Measurements from ENCODE around the gene OGFOD3. TPM values are rescaled to one million over a fixed set of nuclear protein-coding genes. Genes with fewer than 3 reads are reported as not detected.

OGFOD3 gene
- total and polyA plus RNA-seq, 2 experiments from 2014 or later = 9.6 to 24.6 TPM

DNA sequence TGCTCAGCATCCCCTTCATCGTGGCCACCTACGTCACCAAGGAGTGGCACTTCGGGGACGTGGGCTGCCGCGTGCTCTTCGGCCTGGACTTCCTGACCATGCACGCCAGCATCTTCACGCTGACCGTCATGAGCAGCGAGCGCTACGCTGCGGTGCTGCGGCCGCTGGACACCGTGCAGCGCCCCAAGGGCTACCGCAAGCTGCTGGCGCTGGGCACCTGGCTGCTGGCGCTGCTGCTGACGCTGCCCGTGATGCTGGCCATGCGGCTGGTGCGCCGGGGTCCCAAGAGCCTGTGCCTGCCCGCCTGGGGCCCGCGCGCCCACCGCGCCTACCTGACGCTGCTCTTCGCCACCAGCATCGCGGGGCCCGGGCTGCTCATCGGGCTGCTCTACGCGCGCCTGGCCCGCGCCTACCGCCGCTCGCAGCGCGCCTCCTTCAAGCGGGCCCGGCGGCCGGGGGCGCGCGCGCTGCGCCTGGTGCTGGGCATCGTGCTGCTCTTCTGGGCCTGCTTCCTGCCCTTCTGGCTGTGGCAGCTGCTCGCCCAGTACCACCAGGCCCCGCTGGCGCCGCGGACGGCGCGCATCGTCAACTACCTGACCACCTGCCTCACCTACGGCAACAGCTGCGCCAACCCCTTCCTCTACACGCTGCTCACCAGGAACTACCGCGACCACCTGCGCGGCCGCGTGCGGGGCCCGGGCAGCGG lies 43.6 kb downstream of the OGFOD3 start:
- H3K27me3 Mint-ChIP-seq (ENCODE audit: insufficient read depth, low read depth, poor library complexity) = peaks cover 43% of the 10 kb centered on the region
- ATAC-seq = peak; percentile 73

More for the DNA sequence above, 43.6 kb downstream of the OGFOD3 start:
- Mint-ChIP-seq H3K36me3 (ENCODE audit: low read depth) (no peaks in the 10 kb centered on the region), H3K27ac (no peak overlapping the region), H3K9me3 (peaks cover 2% of the 10 kb centered on the region; the same call in 1 of the 3 replicates), H3K4me3 (no peak overlapping the region), H3K4me1 (no peaks in the 10 kb centered on the region; the same call in 2 of the 3 replicates)
- H3K36me3 ChIP-seq (ENCODE audit: insufficient read depth) = no peaks in the 10 kb centered on the region
- DNase-seq (ENCODE audit: low spot score) = peak; percentile 77
- H3K4me2 ChIP-seq = peak overlapping the region; percentile 32; the same call in 1 of the 2 replicates
- no peaks in the 10 kb centered on the region; the same call in 1 of the 2 replicates for H3K4me1 ChIP-seq (ENCODE audit: insufficient read depth)
- no peaks in the 10 kb centered on the region for H3F3A ChIP-seq (replicated peaks; ENCODE audit: low read depth)
- TF ChIP-seq ZNF331 (CRISPR knock-in tag; IDR thresholded peaks at IDR 0.05; ENCODE audit: low read depth) (no peak), STAT1 (IDR thresholded peaks at IDR 0.05; ENCODE audit: unreplicated experiment) (no peak), POLR2AphosphoS5 (IDR thresholded peaks at IDR 0.05; ENCODE audit: low read depth) (no peak), EZH2 (IDR thresholded peaks at IDR 0.05; ENCODE audit: low read depth, unreplicated experiment) (no peak), EZH2phosphoT487 (IDR thresholded peaks at IDR 0.05; ENCODE audit: unreplicated experiment) (no peak), JUNB (IDR thresholded peaks at IDR 0.05; ENCODE audit: unreplicated experiment) (no peak), CREB1 (CRISPR knock-in tag; IDR thresholded peaks at IDR 0.05; ENCODE audit: low read depth) (no peak), ZNF114 (CRISPR knock-in tag; IDR thresholded peaks at IDR 0.05) (no peak), NANOG (IDR thresholded peaks at IDR 0.05; ENCODE audit: borderline replicate concordance) (no peak)
- TF ChIP-seq, protein P1, sequence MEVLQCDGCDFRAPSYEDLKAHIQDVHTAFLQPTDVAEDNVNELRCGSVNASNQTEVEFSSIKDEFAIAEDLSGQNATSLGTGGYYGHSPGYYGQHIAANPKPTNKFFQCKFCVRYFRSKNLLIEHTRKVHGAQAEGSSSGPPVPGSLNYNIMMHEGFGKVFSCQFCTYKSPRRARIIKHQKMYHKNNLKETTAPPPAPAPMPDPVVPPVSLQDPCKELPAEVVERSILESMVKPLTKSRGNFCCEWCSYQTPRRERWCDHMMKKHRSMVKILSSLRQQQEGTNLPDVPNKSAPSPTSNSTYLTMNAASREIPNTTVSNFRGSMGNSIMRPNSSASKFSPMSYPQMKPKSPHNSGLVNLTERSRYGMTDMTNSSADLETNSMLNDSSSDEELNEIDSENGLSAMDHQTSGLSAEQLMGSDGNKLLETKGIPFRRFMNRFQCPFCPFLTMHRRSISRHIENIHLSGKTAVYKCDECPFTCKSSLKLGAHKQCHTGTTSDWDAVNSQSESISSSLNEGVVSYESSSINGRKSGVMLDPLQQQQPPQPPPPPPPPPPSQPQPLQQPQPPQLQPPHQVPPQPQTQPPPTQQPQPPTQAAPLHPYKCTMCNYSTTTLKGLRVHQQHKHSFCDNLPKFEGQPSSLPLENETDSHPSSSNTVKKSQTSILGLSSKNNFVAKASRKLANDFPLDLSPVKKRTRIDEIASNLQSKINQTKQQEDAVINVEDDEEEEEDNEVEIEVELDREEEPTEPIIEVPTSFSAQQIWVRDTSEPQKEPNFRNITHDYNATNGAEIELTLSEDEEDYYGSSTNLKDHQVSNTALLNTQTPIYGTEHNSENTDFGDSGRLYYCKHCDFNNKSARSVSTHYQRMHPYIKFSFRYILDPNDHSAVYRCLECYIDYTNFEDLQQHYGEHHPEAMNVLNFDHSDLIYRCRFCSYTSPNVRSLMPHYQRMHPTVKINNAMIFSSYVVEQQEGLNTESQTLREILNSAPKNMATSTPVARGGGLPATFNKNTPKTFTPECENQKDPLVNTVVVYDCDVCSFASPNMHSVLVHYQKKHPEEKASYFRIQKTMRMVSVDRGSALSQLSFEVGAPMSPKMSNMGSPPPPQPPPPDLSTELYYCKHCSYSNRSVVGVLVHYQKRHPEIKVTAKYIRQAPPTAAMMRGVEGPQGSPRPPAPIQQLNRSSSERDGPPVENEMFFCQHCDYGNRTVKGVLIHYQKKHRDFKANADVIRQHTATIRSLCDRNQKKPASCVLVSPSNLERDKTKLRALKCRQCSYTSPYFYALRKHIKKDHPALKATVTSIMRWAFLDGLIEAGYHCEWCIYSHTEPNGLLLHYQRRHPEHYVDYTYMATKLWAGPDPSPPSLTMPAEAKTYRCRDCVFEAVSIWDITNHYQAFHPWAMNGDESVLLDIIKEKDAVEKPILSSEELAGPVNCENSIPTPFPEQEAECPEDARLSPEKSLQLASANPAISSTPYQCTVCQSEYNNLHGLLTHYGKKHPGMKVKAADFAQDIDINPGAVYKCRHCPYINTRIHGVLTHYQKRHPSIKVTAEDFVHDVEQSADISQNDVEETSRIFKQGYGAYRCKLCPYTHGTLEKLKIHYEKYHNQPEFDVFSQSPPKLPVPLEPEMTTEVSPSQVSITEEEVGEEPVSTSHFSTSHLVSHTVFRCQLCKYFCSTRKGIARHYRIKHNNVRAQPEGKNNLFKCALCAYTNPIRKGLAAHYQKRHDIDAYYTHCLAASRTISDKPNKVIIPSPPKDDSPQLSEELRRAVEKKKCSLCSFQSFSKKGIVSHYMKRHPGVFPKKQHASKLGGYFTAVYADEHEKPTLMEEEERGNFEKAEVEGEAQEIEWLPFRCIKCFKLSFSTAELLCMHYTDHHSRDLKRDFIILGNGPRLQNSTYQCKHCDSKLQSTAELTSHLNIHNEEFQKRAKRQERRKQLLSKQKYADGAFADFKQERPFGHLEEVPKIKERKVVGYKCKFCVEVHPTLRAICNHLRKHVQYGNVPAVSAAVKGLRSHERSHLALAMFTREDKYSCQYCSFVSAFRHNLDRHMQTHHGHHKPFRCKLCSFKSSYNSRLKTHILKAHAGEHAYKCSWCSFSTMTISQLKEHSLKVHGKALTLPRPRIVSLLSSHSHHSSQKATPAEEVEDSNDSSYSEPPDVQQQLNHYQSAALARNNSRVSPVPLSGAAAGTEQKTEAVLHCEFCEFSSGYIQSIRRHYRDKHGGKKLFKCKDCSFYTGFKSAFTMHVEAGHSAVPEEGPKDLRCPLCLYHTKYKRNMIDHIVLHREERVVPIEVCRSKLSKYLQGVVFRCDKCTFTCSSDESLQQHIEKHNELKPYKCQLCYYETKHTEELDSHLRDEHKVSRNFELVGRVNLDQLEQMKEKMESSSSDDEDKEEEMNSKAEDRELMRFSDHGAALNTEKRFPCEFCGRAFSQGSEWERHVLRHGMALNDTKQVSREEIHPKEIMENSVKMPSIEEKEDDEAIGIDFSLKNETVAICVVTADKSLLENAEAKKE (CRISPR knock-in tag; IDR thresholded peaks at IDR 0.05) = no peak
- TF ChIP-seq, protein P2, sequence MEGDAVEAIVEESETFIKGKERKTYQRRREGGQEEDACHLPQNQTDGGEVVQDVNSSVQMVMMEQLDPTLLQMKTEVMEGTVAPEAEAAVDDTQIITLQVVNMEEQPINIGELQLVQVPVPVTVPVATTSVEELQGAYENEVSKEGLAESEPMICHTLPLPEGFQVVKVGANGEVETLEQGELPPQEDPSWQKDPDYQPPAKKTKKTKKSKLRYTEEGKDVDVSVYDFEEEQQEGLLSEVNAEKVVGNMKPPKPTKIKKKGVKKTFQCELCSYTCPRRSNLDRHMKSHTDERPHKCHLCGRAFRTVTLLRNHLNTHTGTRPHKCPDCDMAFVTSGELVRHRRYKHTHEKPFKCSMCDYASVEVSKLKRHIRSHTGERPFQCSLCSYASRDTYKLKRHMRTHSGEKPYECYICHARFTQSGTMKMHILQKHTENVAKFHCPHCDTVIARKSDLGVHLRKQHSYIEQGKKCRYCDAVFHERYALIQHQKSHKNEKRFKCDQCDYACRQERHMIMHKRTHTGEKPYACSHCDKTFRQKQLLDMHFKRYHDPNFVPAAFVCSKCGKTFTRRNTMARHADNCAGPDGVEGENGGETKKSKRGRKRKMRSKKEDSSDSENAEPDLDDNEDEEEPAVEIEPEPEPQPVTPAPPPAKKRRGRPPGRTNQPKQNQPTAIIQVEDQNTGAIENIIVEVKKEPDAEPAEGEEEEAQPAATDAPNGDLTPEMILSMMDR (conservative IDR thresholded peaks at IDR 0.05; ENCODE audit: low read depth in 2 of 2) = no peak
- TF ChIP-seq, protein P3, sequence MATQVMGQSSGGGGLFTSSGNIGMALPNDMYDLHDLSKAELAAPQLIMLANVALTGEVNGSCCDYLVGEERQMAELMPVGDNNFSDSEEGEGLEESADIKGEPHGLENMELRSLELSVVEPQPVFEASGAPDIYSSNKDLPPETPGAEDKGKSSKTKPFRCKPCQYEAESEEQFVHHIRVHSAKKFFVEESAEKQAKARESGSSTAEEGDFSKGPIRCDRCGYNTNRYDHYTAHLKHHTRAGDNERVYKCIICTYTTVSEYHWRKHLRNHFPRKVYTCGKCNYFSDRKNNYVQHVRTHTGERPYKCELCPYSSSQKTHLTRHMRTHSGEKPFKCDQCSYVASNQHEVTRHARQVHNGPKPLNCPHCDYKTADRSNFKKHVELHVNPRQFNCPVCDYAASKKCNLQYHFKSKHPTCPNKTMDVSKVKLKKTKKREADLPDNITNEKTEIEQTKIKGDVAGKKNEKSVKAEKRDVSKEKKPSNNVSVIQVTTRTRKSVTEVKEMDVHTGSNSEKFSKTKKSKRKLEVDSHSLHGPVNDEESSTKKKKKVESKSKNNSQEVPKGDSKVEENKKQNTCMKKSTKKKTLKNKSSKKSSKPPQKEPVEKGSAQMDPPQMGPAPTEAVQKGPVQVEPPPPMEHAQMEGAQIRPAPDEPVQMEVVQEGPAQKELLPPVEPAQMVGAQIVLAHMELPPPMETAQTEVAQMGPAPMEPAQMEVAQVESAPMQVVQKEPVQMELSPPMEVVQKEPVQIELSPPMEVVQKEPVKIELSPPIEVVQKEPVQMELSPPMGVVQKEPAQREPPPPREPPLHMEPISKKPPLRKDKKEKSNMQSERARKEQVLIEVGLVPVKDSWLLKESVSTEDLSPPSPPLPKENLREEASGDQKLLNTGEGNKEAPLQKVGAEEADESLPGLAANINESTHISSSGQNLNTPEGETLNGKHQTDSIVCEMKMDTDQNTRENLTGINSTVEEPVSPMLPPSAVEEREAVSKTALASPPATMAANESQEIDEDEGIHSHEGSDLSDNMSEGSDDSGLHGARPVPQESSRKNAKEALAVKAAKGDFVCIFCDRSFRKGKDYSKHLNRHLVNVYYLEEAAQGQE (IDR thresholded peaks at IDR 0.05; ENCODE audit: unreplicated experiment) = no peak
- TF ChIP-seq, protein P4, sequence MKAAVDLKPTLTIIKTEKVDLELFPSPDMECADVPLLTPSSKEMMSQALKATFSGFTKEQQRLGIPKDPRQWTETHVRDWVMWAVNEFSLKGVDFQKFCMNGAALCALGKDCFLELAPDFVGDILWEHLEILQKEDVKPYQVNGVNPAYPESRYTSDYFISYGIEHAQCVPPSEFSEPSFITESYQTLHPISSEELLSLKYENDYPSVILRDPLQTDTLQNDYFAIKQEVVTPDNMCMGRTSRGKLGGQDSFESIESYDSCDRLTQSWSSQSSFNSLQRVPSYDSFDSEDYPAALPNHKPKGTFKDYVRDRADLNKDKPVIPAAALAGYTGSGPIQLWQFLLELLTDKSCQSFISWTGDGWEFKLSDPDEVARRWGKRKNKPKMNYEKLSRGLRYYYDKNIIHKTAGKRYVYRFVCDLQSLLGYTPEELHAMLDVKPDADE (IDR thresholded peaks at IDR 0.05) = no peak
- peak overlapping the region; percentile 66; the same call in 1 of the 2 replicates for H2AFZ ChIP-seq
- peaks cover 55% of the 10 kb centered on the region for H3K27me3 ChIP-seq (ENCODE audit: insufficient read depth)
- no peaks in the 10 kb centered on the region for H3K79me2 ChIP-seq (replicated peaks; ENCODE audit: insufficient read depth)
- H4K20me1 ChIP-seq (replicated peaks; ENCODE audit: insufficient read depth) = no peaks in the 10 kb centered on the region
- no peak overlapping the region for H3K4me3 ChIP-seq
- H3K27ac ChIP-seq (ENCODE audit: low read depth) = no peak overlapping the region
- H3K9me2 ChIP-seq (ENCODE audit: insufficient read depth) = no peaks in the 10 kb centered on the region
